Kidney epithelial cell (primary cell): Measurements from ENCODE around the gene ATP8A1. TPM values are rescaled to one million over a fixed set of nuclear protein-coding genes. Genes with fewer than 3 reads are reported as not detected.
A peak's percentile ranks its signal among the peaks of the same experiment; 100 is the strongest.

Experiments
- DNase-seq: peaks from one replicate; pipeline ENCODE4 v3.0.0-alpha.2; 2010; ENCODE audit warnings: low read depth
- H3K27me3 ChIP-seq: 2 replicates; pipeline ENCODE4 v1.6.0; 2011; ENCODE audit warnings: low read length; ENCODE audit not compliant: control insufficient read depth, insufficient read depth
- H3K36me3 ChIP-seq: 2 replicates; pipeline ENCODE4 v1.5.1; 2011; ENCODE audit warnings: low read length; ENCODE audit not compliant: control insufficient read depth, insufficient read depth
- H3K4me3 ChIP-seq: 2 replicates; pipeline ENCODE4 v1.5.1; 2011; ENCODE audit warnings: low read depth, mild to moderate bottlenecking, control low read depth, low read length
- total RNA-seq: library from RNA; depleted of rRNA; stranded (reverse); fragments of >200 nt; gene quantifications from 2 replicates; pipeline ENCODE4 v1.2.3, GENCODE V29; 2015
- TF ChIP-seq, protein P1 (sequence below): IDR thresholded peaks from 2 replicates; pipeline ENCODE4 v1.5.1; 2011; ENCODE audit warnings: mild to moderate bottlenecking, moderate library complexity, low read length, control low read depth, inconsistent platforms; ENCODE audit not compliant: insufficient read depth, poor library complexity, severe bottlenecking

The ATP8A1 gene
- total RNA-seq, 1 donor from 2014 or later, result 3.3 TPM

DNA sequence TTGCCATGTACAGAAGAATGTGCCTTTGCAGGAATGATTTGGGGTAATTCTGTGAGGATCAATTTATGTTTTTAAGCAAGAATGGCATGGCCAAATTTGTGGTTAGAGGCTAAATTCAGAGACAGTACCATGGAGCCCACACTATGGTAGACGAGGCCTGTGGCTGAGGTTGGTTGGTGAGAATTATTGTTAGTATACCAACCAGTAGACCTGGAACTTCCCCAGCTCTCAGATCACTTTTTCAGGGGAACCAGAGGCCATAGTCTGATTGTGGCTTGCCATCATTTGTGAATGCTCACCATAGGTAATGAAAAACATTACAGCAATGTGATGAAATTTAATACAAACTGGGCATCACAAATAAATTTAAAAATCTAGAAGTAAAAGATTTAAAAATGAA is 203.3 kb downstream of the ATP8A1 start:
- DNase-seq, result no peak
- no peaks in the 10 kb centered on the region for H3K27me3 ChIP-seq
- H3K36me3 ChIP-seq, result no peaks in the 10 kb centered on the region
- H3K4me3 ChIP-seq, result no peak overlapping the region
- TF ChIP-seq, protein P1, sequence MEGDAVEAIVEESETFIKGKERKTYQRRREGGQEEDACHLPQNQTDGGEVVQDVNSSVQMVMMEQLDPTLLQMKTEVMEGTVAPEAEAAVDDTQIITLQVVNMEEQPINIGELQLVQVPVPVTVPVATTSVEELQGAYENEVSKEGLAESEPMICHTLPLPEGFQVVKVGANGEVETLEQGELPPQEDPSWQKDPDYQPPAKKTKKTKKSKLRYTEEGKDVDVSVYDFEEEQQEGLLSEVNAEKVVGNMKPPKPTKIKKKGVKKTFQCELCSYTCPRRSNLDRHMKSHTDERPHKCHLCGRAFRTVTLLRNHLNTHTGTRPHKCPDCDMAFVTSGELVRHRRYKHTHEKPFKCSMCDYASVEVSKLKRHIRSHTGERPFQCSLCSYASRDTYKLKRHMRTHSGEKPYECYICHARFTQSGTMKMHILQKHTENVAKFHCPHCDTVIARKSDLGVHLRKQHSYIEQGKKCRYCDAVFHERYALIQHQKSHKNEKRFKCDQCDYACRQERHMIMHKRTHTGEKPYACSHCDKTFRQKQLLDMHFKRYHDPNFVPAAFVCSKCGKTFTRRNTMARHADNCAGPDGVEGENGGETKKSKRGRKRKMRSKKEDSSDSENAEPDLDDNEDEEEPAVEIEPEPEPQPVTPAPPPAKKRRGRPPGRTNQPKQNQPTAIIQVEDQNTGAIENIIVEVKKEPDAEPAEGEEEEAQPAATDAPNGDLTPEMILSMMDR, result no peak

DNA sequence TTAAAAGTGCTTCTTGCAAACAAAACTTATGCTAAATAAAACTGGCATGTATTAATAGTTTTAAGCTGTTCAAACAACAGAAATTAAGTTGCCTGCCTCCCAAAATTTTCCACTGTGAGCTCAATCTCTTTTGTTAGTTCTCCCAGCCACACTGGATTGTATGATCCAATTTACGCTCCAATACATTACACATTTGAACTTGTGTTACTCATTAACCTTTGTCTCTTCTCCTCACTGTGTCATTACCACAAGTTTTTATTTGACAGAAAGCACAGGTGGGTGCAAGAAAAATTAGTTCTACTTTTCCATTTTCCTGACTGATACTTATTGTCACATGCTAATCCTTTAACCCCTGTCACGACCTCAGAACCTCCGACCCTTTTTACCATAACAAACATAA is 204.1 kb downstream of the ATP8A1 start:
- peak; percentile 18 for DNase-seq
- TF ChIP-seq, protein P1, result no peak
- Histone ChIP-seq H3K36me3 (no peaks in the 10 kb centered on the region), H3K4me3 (no peak overlapping the region), H3K27me3 (no peaks in the 10 kb centered on the region)

DNA sequence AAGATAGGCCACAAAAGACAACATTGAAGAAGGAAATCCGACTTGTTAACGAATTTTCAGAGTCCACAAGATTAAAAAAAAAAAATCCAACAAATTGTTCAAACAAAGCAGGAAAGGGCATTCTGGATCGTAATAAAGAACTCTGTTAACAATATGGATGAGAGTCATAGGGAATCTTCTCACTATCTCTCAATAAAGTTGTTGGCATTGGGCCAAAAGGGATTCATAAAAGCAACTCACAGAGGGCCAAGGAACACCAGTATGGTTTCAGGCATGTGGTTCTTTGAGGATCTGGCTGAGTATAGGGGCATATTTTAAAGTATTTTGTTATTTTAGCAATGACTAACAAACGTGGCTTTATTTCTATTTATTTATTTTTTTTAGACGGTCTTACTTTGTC is 210.1 kb downstream of the ATP8A1 start:
- Histone ChIP-seq H3K4me3 (no peak overlapping the region), H3K36me3 (no peaks in the 10 kb centered on the region), H3K27me3 (no peaks in the 10 kb centered on the region)
- TF ChIP-seq, protein P1, result no peak
- DNase-seq, result no peak

DNA sequence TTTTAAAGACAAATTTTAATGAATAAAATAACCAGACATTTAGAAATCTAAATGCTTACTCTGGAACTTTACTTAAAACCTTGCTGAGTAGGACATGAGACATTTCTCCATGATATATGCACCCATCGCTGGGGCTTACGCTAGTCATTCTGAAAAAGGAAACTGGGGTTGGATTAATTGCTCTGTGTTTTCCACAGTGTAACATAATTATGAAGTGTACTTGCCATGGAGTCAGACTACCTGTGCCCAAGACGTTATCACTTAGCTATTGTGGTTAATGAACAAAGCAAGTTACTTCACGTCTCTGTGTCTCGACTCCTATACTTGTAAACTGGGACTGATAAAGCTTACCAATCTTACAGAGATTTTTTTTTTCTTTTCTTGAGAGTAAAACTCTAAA is 211.9 kb downstream of the ATP8A1 start:
- H3K27me3 ChIP-seq, result no peaks in the 10 kb centered on the region
- no peaks in the 10 kb centered on the region for H3K36me3 ChIP-seq
- H3K4me3 ChIP-seq, result no peak overlapping the region
- TF ChIP-seq, protein P1, result no peak
- DNase-seq, result no peak

DNA sequence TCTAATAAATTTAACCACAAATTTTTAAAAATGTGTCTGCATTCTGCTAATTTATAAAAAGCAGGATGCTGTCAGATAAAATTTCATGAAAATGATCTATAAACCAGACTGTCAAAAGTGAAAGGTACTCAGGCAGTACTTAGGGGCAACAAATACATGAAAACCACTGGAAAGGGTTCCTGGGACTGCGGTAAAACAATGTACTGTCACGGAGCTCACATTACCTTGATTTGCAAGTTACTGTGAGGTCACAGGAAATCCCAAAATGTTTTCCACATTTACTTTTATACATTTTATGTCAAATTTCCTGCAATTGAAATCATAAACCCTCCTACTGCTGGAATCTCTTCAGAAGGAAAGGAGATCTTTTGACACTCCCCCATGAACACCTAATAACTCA is 214.3 kb downstream of the ATP8A1 start:
- no peaks in the 10 kb centered on the region for H3K27me3 ChIP-seq
- no peak for DNase-seq
- no peaks in the 10 kb centered on the region for H3K36me3 ChIP-seq
- TF ChIP-seq, protein P1, result no peak
- H3K4me3 ChIP-seq, result no peak overlapping the region

DNA sequence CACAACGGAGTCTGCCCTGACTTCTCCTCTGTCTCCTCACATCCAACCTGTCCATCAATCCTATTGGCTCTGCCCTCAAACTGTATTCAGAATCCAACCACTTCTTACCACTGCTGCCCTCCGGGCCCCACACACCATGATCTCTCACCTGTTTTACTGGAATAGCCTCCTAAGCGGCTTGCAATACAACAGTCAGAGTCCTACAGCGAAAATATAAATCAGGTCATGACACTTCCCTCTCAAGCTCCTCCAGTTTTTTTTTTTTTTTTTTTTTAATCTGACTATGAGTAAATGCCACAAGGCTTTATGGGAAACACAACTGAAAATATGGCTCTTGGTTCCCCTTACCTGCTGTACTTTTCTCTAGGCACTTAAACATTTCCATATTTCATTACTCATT is 216.8 kb downstream of the ATP8A1 start:
- TF ChIP-seq, protein P1, result no peak
- Histone ChIP-seq H3K36me3 (no peaks in the 10 kb centered on the region), H3K27me3 (no peaks in the 10 kb centered on the region), H3K4me3 (no peak overlapping the region)
- no peak for DNase-seq
